Mesenchymal stem cell (in vitro differentiated cells and primary cell): ENCODE measurements around the gene PZP.

Experiments
- DNase-seq: peaks from one replicate; pipeline ENCODE4 v3.0.0-alpha.2; 2013
- H2AFZ ChIP-seq: one replicate; pipeline ENCODE4 v1.6.1; 2013; ENCODE audit warnings: low read depth, mild to moderate bottlenecking, control low read depth, inconsistent platforms, low read length, moderate library complexity
- H2AK5ac ChIP-seq: 2 replicates; pipeline ENCODE4 v1.6.1; 2013; ENCODE audit warnings: low read length, moderate library complexity, mild to moderate bottlenecking, inconsistent platforms; ENCODE audit not compliant: severe bottlenecking
- H2BK120ac ChIP-seq: one replicate; pipeline ENCODE4 v1.6.1; 2013; ENCODE audit warnings: low read depth, mild to moderate bottlenecking, inconsistent platforms, low read length, moderate library complexity
- H2BK12ac ChIP-seq, 2 experiments: one replicate each; pipeline ENCODE4 v1.6.1; 2013; ENCODE audit warnings: inconsistent platforms in 2 of 2, low read length in 2 of 2, mild to moderate bottlenecking in 2 of 2, moderate library complexity in 2 of 2, control low read depth in 1 of 2
- H2BK15ac ChIP-seq: one replicate; pipeline ENCODE4 v1.6.1; 2013; ENCODE audit warnings: mild to moderate bottlenecking, low read depth, inconsistent platforms; ENCODE audit not compliant: poor library complexity, severe bottlenecking
- H2BK5ac ChIP-seq: 2 replicates; pipeline ENCODE4 v1.6.1; 2013; ENCODE audit warnings: low read depth, mild to moderate bottlenecking, low read length, control low read depth, inconsistent platforms; ENCODE audit not compliant: poor library complexity, severe bottlenecking
- H3K14ac ChIP-seq, 2 experiments: one replicate each; pipeline ENCODE4 v1.6.1; 2013; ENCODE audit warnings: inconsistent platforms in 2 of 2, low read length in 2 of 2, control low read depth in 1 of 2, mild to moderate bottlenecking in 1 of 2, moderate library complexity in 1 of 2
- H3K18ac ChIP-seq, 2 experiments: one replicate each; pipeline ENCODE4 v1.6.1; 2013; ENCODE audit warnings: inconsistent platforms in 2 of 2, low read length in 2 of 2, control low read depth in 1 of 2, low read depth in 1 of 2, mild to moderate bottlenecking in 1 of 2
- H3K23ac ChIP-seq, 2 experiments: one replicate each; pipeline ENCODE4 v1.6.1; 2013; ENCODE audit warnings: inconsistent platforms in 2 of 2, low read length in 2 of 2, mild to moderate bottlenecking in 2 of 2, moderate library complexity in 2 of 2, control low read depth in 1 of 2
- H3K27ac ChIP-seq: 2 replicates; pipeline ENCODE4 v1.5.1; 2013; ENCODE audit warnings: mild to moderate bottlenecking, moderate library complexity, low read length, control low read depth, inconsistent platforms; ENCODE audit not compliant: poor library complexity, severe bottlenecking
- H3K27me3 ChIP-seq, 2 experiments: 2 replicates each; pipeline versions ENCODE4 v1.6.1 to v1.7.0; 2013; ENCODE audit warnings: low read length in 2 of 2, mild to moderate bottlenecking in 2 of 2, moderate library complexity in 2 of 2, control low read depth in 1 of 2, inconsistent platforms in 1 of 2; ENCODE audit not compliant: control insufficient read depth in 1 of 2, insufficient read depth in 1 of 2
- H3K36me3 ChIP-seq, 2 experiments: 2 replicates each; pipeline versions ENCODE4 v1.6.1 to v1.7.0; 2013; ENCODE audit warnings: low read length in 2 of 2, control low read depth in 1 of 2, inconsistent platforms in 1 of 2, low read depth in 1 of 2, mild to moderate bottlenecking in 1 of 2; ENCODE audit not compliant: insufficient read depth in 2 of 2, control insufficient read depth in 1 of 2
- H3K4ac ChIP-seq, 2 experiments: one replicate each; pipeline ENCODE4 v1.6.1; 2013; ENCODE audit warnings: inconsistent platforms in 2 of 2, low read length in 2 of 2, mild to moderate bottlenecking in 2 of 2, moderate library complexity in 2 of 2, control low read depth in 1 of 2, low read depth in 1 of 2
- H3K4me1 ChIP-seq: 2 replicates; pipeline ENCODE4 v1.6.1; 2013; ENCODE audit warnings: low read depth, low read length, control low read depth; ENCODE audit not compliant: control insufficient read depth, insufficient read depth
- H3K4me2 ChIP-seq: 2 replicates; pipeline ENCODE4 v1.6.1; 2013; ENCODE audit warnings: low read length, mild to moderate bottlenecking, inconsistent platforms; ENCODE audit not compliant: poor library complexity, severe bottlenecking
- H3K4me3 ChIP-seq, 2 experiments: 2 replicates each; pipeline versions ENCODE4 v1.5.1 to v1.7.0; 2013; ENCODE audit warnings: low read length in 2 of 2, mild to moderate bottlenecking in 2 of 2, control low read depth in 1 of 2, low read depth in 1 of 2; ENCODE audit not compliant: insufficient read depth in 1 of 2
- H3K79me1 ChIP-seq: replicated peaks from 2 replicates; pipeline ENCODE4 v1.6.1; 2013; ENCODE audit warnings: mild to moderate bottlenecking, control low read depth, low read length, inconsistent platforms; ENCODE audit not compliant: poor library complexity, severe bottlenecking
- H3K9ac ChIP-seq: 2 replicates; pipeline ENCODE4 v1.7.0; 2013; ENCODE audit warnings: mild to moderate bottlenecking, low read length, moderate library complexity
- H3K9me3 ChIP-seq: 2 replicates; pipeline ENCODE4 v1.7.0; 2013; ENCODE audit warnings: mild to moderate bottlenecking, low read length; ENCODE audit not compliant: control insufficient read depth
- H4K8ac ChIP-seq: one replicate; pipeline ENCODE4 v1.6.1; 2013; ENCODE audit warnings: inconsistent platforms, mild to moderate bottlenecking, low read length, moderate library complexity
- H4K91ac ChIP-seq: one replicate; pipeline ENCODE4 v1.6.1; 2013; ENCODE audit warnings: mild to moderate bottlenecking, low read length, inconsistent platforms
- WGBS: methylation state at CpG from one replicate; pipeline ENCODE4 v1.1.7; 2013; ENCODE audit warnings: mixed read lengths; 5-methylcytosine and 5-hydroxymethylcytosine counted together

Gene PZP

DNA sequence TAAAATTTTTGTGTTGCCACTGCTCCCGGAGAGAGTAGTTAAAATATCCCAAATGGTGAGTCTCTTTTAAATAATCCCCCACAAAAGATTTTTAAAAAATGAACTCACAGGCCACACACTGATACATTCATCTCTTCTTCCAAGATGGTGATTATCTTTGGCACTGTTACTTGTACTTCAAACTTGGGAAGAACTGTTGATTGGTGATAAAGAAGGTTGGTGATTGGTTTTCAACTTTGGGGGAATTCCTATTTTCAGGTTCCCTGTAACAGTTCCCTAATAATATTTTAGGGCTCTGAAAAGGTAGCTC is 99.0 kb downstream of the PZP start:
- H2BK120ac ChIP-seq, result no peak overlapping the region
- no peak overlapping the region for H3K27ac ChIP-seq
- no peak overlapping the region for H3K4ac ChIP-seq
- H3K4me2 ChIP-seq, result no peak overlapping the region
- H2AK5ac ChIP-seq, result no peak overlapping the region
- no peak overlapping the region for H2BK5ac ChIP-seq
- no peaks in the 10 kb centered on the region for H3K9me3 ChIP-seq
- no peak overlapping the region for H3K14ac ChIP-seq
- peaks cover 0 to 9% of the 10 kb centered on the region in 2 experiments for H3K36me3 ChIP-seq
- no peak overlapping the region for H2BK12ac ChIP-seq
- peaks cover 0 to 5% of the 10 kb centered on the region in 2 experiments for H3K27me3 ChIP-seq
- WGBS, result 75% methylated on average over 1 of the region's 1 CpG
- H3K79me1 ChIP-seq, result no peaks in the 10 kb centered on the region
- no peak overlapping the region for H3K4me3 ChIP-seq
- no peak overlapping the region for H3K18ac ChIP-seq
- no peak overlapping the region for H3K23ac ChIP-seq
- H3K4me1 ChIP-seq, result no peaks in the 10 kb centered on the region
- no peak overlapping the region for H3K9ac ChIP-seq
- no peak overlapping the region for H2BK15ac ChIP-seq
- H4K91ac ChIP-seq, result no peak overlapping the region
- no peak overlapping the region for H2AFZ ChIP-seq
- no peak for DNase-seq
- H4K8ac ChIP-seq, result no peak overlapping the region

DNA sequence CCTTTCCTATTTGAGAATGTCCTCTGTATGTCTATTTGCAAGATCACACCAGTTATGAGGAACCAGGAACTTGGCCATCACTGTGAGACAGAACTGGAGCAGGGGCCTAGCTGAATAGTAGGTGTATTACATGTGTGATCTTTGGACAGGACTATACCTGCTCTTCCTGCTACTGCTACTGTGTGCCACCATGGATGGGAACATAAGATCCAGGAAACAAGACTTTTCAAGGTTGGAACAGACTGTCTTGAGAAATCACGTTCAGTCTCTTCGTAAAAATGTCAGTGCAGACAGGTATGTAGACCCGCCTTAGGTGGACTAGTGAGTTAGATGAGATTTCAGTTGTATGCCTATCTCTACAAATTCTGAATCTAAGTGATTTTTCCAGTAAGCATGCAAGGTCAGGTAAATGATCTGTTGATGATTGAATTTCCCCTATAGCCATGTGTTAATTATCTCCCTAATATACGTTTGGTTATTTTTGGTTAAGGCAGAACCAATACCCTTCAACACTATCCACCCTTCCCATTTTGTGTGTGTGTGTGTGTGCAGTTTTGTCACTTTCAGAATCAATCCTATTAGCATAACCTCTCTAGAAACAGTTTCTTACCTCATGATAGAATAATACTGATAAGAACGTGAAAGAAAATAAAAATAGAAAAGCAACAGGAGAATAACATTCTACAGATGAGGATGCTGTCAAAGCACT is 99.5 kb downstream of the PZP start:
- Histone ChIP-seq H3K27me3 (peaks cover 0 to 5% of the 10 kb centered on the region in 2 experiments), H4K91ac (no peak overlapping the region), H2BK12ac (no peak overlapping the region), H3K27ac (no peak overlapping the region), H2AK5ac (no peak overlapping the region), H2BK5ac (no peak overlapping the region), H4K8ac (no peak overlapping the region), H3K4ac (no peak overlapping the region), H3K4me3 (no peak overlapping the region), H3K36me3 (peaks cover 0 to 14% of the 10 kb centered on the region in 2 experiments), H2BK15ac (no peak overlapping the region), H3K4me1 (no peaks in the 10 kb centered on the region), H3K23ac (no peak overlapping the region), H3K9me3 (no peaks in the 10 kb centered on the region), H2AFZ (no peak overlapping the region), H3K4me2 (no peak overlapping the region), H3K79me1 (no peaks in the 10 kb centered on the region), H2BK120ac (no peak overlapping the region), H3K14ac (no peak overlapping the region), H3K18ac (no peak overlapping the region), H3K9ac (no peak overlapping the region)
- DNase-seq, result no peak
- WGBS, result 69% methylated on average over 3 of the region's 5 CpGs

DNA sequence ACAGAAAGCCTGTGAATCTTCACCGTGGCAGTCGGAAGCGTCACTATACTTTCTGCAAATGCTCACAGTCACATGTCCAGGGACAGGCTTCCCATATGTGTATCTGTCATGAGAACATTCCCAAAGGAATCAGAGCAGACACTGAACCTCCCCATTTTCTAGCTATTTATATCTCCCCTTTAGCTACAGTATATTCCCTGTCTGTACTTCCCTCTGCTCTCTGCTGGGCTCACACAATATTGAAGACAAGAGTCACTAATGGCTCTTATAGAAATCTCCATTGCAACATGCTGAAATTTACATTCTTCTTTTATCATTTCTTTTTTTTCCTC is 100.7 kb downstream of the PZP start:
- H2BK15ac ChIP-seq, result no peak overlapping the region
- no peak for DNase-seq

DNA sequence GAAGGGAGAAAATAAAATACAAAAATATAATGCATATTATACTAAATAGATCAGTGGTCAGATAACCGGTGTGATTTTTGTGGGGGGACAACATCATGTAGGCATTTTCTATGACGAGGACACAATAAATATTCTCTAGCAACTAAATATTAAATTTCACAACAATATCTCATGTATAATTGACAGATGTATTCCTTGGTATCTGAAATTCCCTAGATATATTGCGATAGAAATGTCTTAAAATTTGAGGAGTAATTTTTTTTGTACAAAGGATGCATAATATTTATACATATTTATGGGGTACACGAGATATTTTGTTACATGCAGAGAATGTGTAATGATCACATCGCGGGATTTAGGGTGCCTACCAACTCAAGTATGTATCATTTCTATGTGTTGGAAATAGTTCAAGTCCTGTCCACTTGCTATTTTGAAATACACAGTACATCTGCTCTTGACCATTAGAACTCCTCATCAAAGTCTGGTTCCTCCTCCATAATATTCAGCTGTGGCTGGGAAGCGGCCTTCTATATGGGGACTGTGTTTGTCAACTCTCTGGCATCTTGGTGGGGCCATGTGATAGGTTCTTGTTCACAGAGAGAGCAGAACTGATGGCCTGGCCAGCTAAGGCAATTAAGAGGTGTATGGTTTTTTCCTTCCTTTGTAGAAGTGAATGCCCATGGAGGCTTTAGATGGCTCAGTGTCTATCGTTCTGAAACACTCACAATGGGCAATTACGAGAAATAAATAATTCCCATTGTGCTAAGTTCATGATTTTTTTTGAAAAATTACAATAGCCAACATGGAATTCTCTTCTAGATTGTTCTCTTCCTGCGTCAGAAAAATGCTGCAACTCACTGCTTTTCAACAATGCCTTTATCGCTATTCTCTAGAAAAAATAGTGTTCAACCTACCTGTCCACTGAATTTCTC is 101.3 kb downstream of the PZP start:
- Histone ChIP-seq H4K8ac (no peak overlapping the region), H3K9me3 (no peaks in the 10 kb centered on the region), H3K9ac (no peak overlapping the region), H2AK5ac (no peak overlapping the region), H3K4ac (no peak overlapping the region), H2AFZ (no peak overlapping the region), H3K79me1 (no peaks in the 10 kb centered on the region), H3K18ac (no peak overlapping the region), H3K36me3 (peaks cover 0 to 17% of the 10 kb centered on the region in 2 experiments), H3K4me1 (no peaks in the 10 kb centered on the region), H3K4me3 (no peak overlapping the region), H3K14ac (no peak overlapping the region), H2BK120ac (no peak overlapping the region), H3K23ac (no peak overlapping the region), H2BK5ac (no peak overlapping the region), H4K91ac (no peak overlapping the region), H2BK15ac (no peak overlapping the region), H3K27me3 (no peaks in the 10 kb centered on the region), H3K4me2 (no peak overlapping the region), H2BK12ac (no peak overlapping the region), H3K27ac (no peak overlapping the region)
- DNase-seq, result no peak
- 95% methylated on average over 6 of the region's 11 CpGs for WGBS

More for the DNA sequence above, 100.7 kb downstream of the PZP start:
- H3K27ac ChIP-seq, result no peak overlapping the region
- H2BK120ac ChIP-seq, result no peak overlapping the region
- H3K36me3 ChIP-seq, result peaks cover 0 to 17% of the 10 kb centered on the region in 2 experiments
- H2BK12ac ChIP-seq, result no peak overlapping the region
- H3K4ac ChIP-seq, result no peak overlapping the region
- H3K27me3 ChIP-seq, result peaks cover 0 to 4% of the 10 kb centered on the region in 2 experiments
- H4K8ac ChIP-seq, result no peak overlapping the region
- no peak overlapping the region for H2BK5ac ChIP-seq
- H3K4me2 ChIP-seq, result no peak overlapping the region
- no peak overlapping the region for H2AFZ ChIP-seq
- H3K23ac ChIP-seq, result no peak overlapping the region
- WGBS, result 94% methylated on average over 3 of the region's 3 CpGs
- no peak overlapping the region for H2AK5ac ChIP-seq
- no peaks in the 10 kb centered on the region for H3K9me3 ChIP-seq
- no peaks in the 10 kb centered on the region for H3K79me1 ChIP-seq
- no peaks in the 10 kb centered on the region for H3K4me1 ChIP-seq
- no peak overlapping the region for H3K18ac ChIP-seq
- H3K4me3 ChIP-seq, result no peak overlapping the region
- H3K14ac ChIP-seq, result no peak overlapping the region
- H3K9ac ChIP-seq, result no peak overlapping the region
- H4K91ac ChIP-seq, result no peak overlapping the region
